Naive thymus-derived CD8-positive, alpha-beta T cell (primary cell): ENCODE data around the gene ZNF467. TPM values are rescaled to one million over a fixed set of nuclear protein-coding genes. Genes with fewer than 3 reads are reported as not detected.

ENCODE experiments used
- ATAC-seq, 2 donors: fragments of 150-1000 bp; cut with Tn5 transposase in 1 of 2; sonication (Bioruptor Pico), chemical (Tn5 transposase) in 1 of 2; 1 replicate in 1 of 2; 2 replicates in 1 of 2; pipeline ENCODE4 v1.10.0; 2021; ENCODE audit warnings: mild to moderate bottlenecking in 2 of 2, moderate library complexity in 2 of 2
- POLR2A ChIA-PET: fragments of 350-600 bp; sonication (Branson Sonifier 250); formaldehyde crosslinking; loops from one replicate; lab custom pipeline; 2021; ENCODE audit warnings: antibody characterized with exemption; lab: Charles Lee
- DNase-seq, 10 donors: peaks; one replicate each; pipeline versions ENCODE4 v3.0.0 to v3.0.0-alpha.2; 2020 to 2022
- H3K27ac Mint-ChIP-seq, 10 donors: one replicate each; pipeline ENCODE4 v1.8.0; 2020 to 2022; ENCODE audit warnings: mild to moderate bottlenecking in 10 of 10, mixed read lengths in 10 of 10, moderate library complexity in 4 of 10, inconsistent platforms in 1 of 10
- H3K27me3 Mint-ChIP-seq, 5 donors: one replicate each; pipeline ENCODE4 v1.8.0; 2021 to 2022; ENCODE audit warnings: mixed read lengths in 5 of 5
- H3K36me3 Mint-ChIP-seq, 3 donors: one replicate each; pipeline ENCODE4 v1.8.0; 2020 to 2022; ENCODE audit warnings: mixed read lengths in 3 of 3, mild to moderate bottlenecking in 2 of 3, inconsistent platforms in 1 of 3
- H3K4me1 Mint-ChIP-seq, 4 donors: one replicate each; pipeline ENCODE4 v1.8.0; 2021 to 2022; ENCODE audit warnings: mixed read lengths in 4 of 4
- H3K4me3 Mint-ChIP-seq, 10 donors: one replicate each; pipeline ENCODE4 v1.8.0; 2020 to 2022; ENCODE audit warnings: mild to moderate bottlenecking in 10 of 10, mixed read lengths in 10 of 10, moderate library complexity in 6 of 10, inconsistent platforms in 1 of 10
- H3K9me3 Mint-ChIP-seq, 9 donors: one replicate each; pipeline ENCODE4 v1.8.0; 2020 to 2022; ENCODE audit warnings: mixed read lengths in 9 of 9, mild to moderate bottlenecking in 3 of 9, inconsistent platforms in 1 of 9, moderate library complexity in 1 of 9
- polyA plus RNA-seq, 3 donors: library from polyadenylated mRNA; unstranded; fragments of 300-500 nt; fragmentation: Illumina TruSeq; gene quantifications; one replicate each; pipeline ENCODE4 v1.2.3, GENCODE V29; 2021
- total RNA-seq, 8 experiments: library from RNA in 2 of 8; stranded (reverse) in 2 of 8; gene quantifications; one replicate each; pipeline ENCODE4 v1.2.3 and lab custom pipeline; 2021 to 2026

ZNF467 gene
- total and polyA plus RNA-seq, 5 experiments from 2014 or later: 0.88 to 4.8 (median 2.4) TPM

- H3K36me3 Mint-ChIP-seq: peaks cover 0 to 14% (median 5%) of the 10 kb centered on the region in 3 donors
- no peaks in the 10 kb centered on the region for H3K9me3 Mint-ChIP-seq
- ATAC-seq (peak in 1 of 2 donors; percentile 46), DNase-seq (peak in 3 of 10 donors; percentile 4 to 22 (median 9))
- H3K4me1 Mint-ChIP-seq: peaks cover 0 to 17% (median 13%) of the 10 kb centered on the region in 4 donors
- POLR2A ChIA-PET: no interaction called here
- H3K27me3 Mint-ChIP-seq: peaks cover 24 to 58% (median 29%) of the 10 kb centered on the region in 5 donors
- no peak overlapping the region for H3K4me3 Mint-ChIP-seq
- peak overlapping the region in 1 of 10 donors; percentile 29 for H3K27ac Mint-ChIP-seq
Observed at GRCh38 chr7:149736478-149737360, 36.7 kb downstream of the ZNF467 start.

- no peak for ATAC-seq
- H3K27ac Mint-ChIP-seq: peak overlapping the region in 1 of 10 donors; percentile 7
- no peaks in the 10 kb centered on the region for H3K9me3 Mint-ChIP-seq
- DNase-seq: no peak
- POLR2A ChIA-PET: no interaction called here
- no peak overlapping the region for H3K4me3 Mint-ChIP-seq
- peaks cover 21 to 55% (median 25%) of the 10 kb centered on the region in 5 donors for H3K27me3 Mint-ChIP-seq
- H3K4me1 Mint-ChIP-seq: peaks cover 0 to 15% (median 11%) of the 10 kb centered on the region in 4 donors
- H3K36me3 Mint-ChIP-seq: peaks cover 0 to 21% (median 9%) of the 10 kb centered on the region in 3 donors
Observed at GRCh38 chr7:149735779-149736477, 37.5 kb downstream of the ZNF467 start.

- POLR2A ChIA-PET: no interaction called here
- ATAC-seq (no peak), DNase-seq (no peak)
- Mint-ChIP-seq H3K9me3 (no peaks in the 10 kb centered on the region), H3K27me3 (peaks cover 17 to 48% (median 23%) of the 10 kb centered on the region in 5 donors), H3K36me3 (peaks cover 0 to 23% (median 10%) of the 10 kb centered on the region in 3 donors), H3K27ac (peak overlapping the region in 2 of 10 donors; percentile 7 to 61), H3K4me1 (peaks cover 0 to 15% (median 11%) of the 10 kb centered on the region in 4 donors), H3K4me3 (no peak overlapping the region)
Observed at GRCh38 chr7:149735181-149735602, 38.2 kb downstream of the ZNF467 start.

GRCh38 chr7:149734791-149735075, 38.7 kb downstream of the ZNF467 start:
- Mint-ChIP-seq H3K27me3 (peaks cover 14 to 43% (median 20%) of the 10 kb centered on the region in 5 donors), H3K4me1 (peaks cover 0 to 15% (median 11%) of the 10 kb centered on the region in 4 donors), H3K36me3 (peaks cover 0 to 23% (median 10%) of the 10 kb centered on the region in 3 donors), H3K4me3 (no peak overlapping the region), H3K27ac (no peak overlapping the region), H3K9me3 (no peaks in the 10 kb centered on the region)
- POLR2A ChIA-PET: no interaction called here
- ATAC-seq: no peak
- DNase-seq: no peak

- H3K4me1 Mint-ChIP-seq: peaks cover 0 to 15% (median 11%) of the 10 kb centered on the region in 4 donors
- H3K27me3 Mint-ChIP-seq: peaks cover 10 to 37% (median 15%) of the 10 kb centered on the region in 5 donors
- H3K9me3 Mint-ChIP-seq: no peaks in the 10 kb centered on the region
- no peak overlapping the region for H3K4me3 Mint-ChIP-seq
- DNase-seq (no peak), ATAC-seq (no peak)
- H3K27ac Mint-ChIP-seq: peak overlapping the region in 1 of 10 donors; percentile 5
- POLR2A ChIA-PET: no interaction called here
- H3K36me3 Mint-ChIP-seq: peaks cover 0 to 28% (median 12%) of the 10 kb centered on the region in 3 donors
Observed at GRCh38 chr7:149733924-149734790, 39.2 kb downstream of the ZNF467 start.

GRCh38 chr7:149733131-149733923, 40.1 kb downstream of the ZNF467 start:
- peaks cover 5 to 30% (median 10%) of the 10 kb centered on the region in 5 donors for H3K27me3 Mint-ChIP-seq
- DNase-seq: no peak
- POLR2A ChIA-PET: no interaction called here
- peaks cover 0 to 30% (median 12%) of the 10 kb centered on the region in 3 donors for H3K36me3 Mint-ChIP-seq
- ATAC-seq: no peak
- no peak overlapping the region for H3K27ac Mint-ChIP-seq
- H3K4me1 Mint-ChIP-seq: peaks cover 0 to 15% (median 11%) of the 10 kb centered on the region in 4 donors
- H3K4me3 Mint-ChIP-seq: no peak overlapping the region
- H3K9me3 Mint-ChIP-seq: no peaks in the 10 kb centered on the region

GRCh38 chr7:149732611-149733010, 40.8 kb downstream of the ZNF467 start:
- no peaks in the 10 kb centered on the region for H3K9me3 Mint-ChIP-seq
- H3K4me3 Mint-ChIP-seq: no peak overlapping the region
- peaks cover 0 to 15% (median 11%) of the 10 kb centered on the region in 4 donors for H3K4me1 Mint-ChIP-seq
- peaks cover 2 to 24% (median 7%) of the 10 kb centered on the region in 5 donors for H3K27me3 Mint-ChIP-seq
- peaks cover 0 to 37% (median 12%) of the 10 kb centered on the region in 3 donors for H3K36me3 Mint-ChIP-seq
- H3K27ac Mint-ChIP-seq: no peak overlapping the region
- no peak for ATAC-seq
- POLR2A ChIA-PET: no interaction called here
- DNase-seq: no peak

GRCh38 chr7:149732111-149732561, 41.3 kb downstream of the ZNF467 start:
- DNase-seq (no peak), ATAC-seq (no peak)
- Mint-ChIP-seq H3K4me3 (no peak overlapping the region), H3K9me3 (no peaks in the 10 kb centered on the region), H3K27ac (no peak overlapping the region), H3K36me3 (peaks cover 0 to 42% (median 12%) of the 10 kb centered on the region in 3 donors), H3K4me1 (peaks cover 0 to 15% (median 11%) of the 10 kb centered on the region in 4 donors), H3K27me3 (peaks cover 2 to 19% (median 4%) of the 10 kb centered on the region in 5 donors)
- POLR2A ChIA-PET: no interaction called here

- Mint-ChIP-seq H3K36me3 (peaks cover 0 to 48% (median 12%) of the 10 kb centered on the region in 3 donors), H3K27ac (no peak overlapping the region), H3K27me3 (peaks cover 0 to 11% (median 2%) of the 10 kb centered on the region in 5 donors), H3K9me3 (no peaks in the 10 kb centered on the region), H3K4me3 (no peak overlapping the region), H3K4me1 (peaks cover 0 to 11% (median 7%) of the 10 kb centered on the region in 4 donors)
- ATAC-seq (no peak), DNase-seq (no peak)
- POLR2A ChIA-PET: no interaction called here
Observed at GRCh38 chr7:149731207-149731955, 42.0 kb downstream of the ZNF467 start.

GRCh38 chr7:149729983-149730801, 43.2 kb downstream of the ZNF467 start:
- H3K36me3 Mint-ChIP-seq: peaks cover 0 to 55% (median 12%) of the 10 kb centered on the region in 3 donors
- POLR2A ChIA-PET: no interaction called here
- H3K9me3 Mint-ChIP-seq: no peaks in the 10 kb centered on the region
- no peaks in the 10 kb centered on the region for H3K27me3 Mint-ChIP-seq
- no peak overlapping the region for H3K4me3 Mint-ChIP-seq
- ATAC-seq (no peak), DNase-seq (no peak)
- peaks cover 0 to 2% (median 0%) of the 10 kb centered on the region in 4 donors for H3K4me1 Mint-ChIP-seq
- no peak overlapping the region for H3K27ac Mint-ChIP-seq
